T-cell (primary cell): ENCODE data around the gene OR5A1. TPM values are rescaled to one million over a fixed set of nuclear protein-coding genes. Genes with fewer than 3 reads are reported as not detected.

Experiments used
- ATAC-seq, 4 experiments: fragments of 200-7000 bp in 3 of 4; fragments of 150-1000 bp in 1 of 4; cut with Tn5 transposase; replicated peaks in 1 of 4; 1 replicate in 3 of 4; 2 replicates in 1 of 4; pipeline ENCODE4 v1.10.0; 2021; ENCODE audit warnings: moderate library complexity in 3 of 4, mild to moderate bottlenecking in 2 of 4, moderate number of reproducible peaks in 1 of 4
- CTCF ChIA-PET, 2 donors: fragments of 300-600 bp; sonication (Branson Sonifier 250); formaldehyde crosslinking; loops; one replicate each; lab custom pipeline; 2022; ENCODE audit warnings: antibody characterized with exemption in 2 of 2; lab: Charles Lee
- POLR2A ChIA-PET, 2 donors: fragments of 300-600 bp; sonication (Branson Sonifier 250); formaldehyde crosslinking; loops; one replicate each; lab custom pipeline; 2022; ENCODE audit warnings: antibody characterized with exemption in 2 of 2; lab: Charles Lee
- DNase-seq, 35 experiments: peaks; one replicate each; pipeline versions ENCODE4 v3.0.0 to v3.0.0-alpha.2; 2013 to 2023
- H3K27ac ChIP-seq: one replicate; pipeline ENCODE4 v1.5.1; 2013; ENCODE audit warnings: low read length
- H3K27me3 ChIP-seq, 2 experiments: replicated peaks in 1 of 2; 1 replicate in 1 of 2; 2 replicates in 1 of 2; pipeline versions ENCODE4 v1.6.1 to v1.7.0; 2013; ENCODE audit warnings: low read length in 1 of 2, mixed read lengths in 1 of 2; ENCODE audit not compliant: control insufficient read depth in 2 of 2, insufficient read depth in 2 of 2; ENCODE audit errors: extremely low read depth in 1 of 2
- H3K36me3 ChIP-seq, 2 donors: 1 replicate in 1 of 2; 2 replicates in 1 of 2; pipeline versions ENCODE4 v1.6.1 to v1.7.0; 2013; ENCODE audit warnings: low read length in 1 of 2; ENCODE audit not compliant: control insufficient read depth in 2 of 2, insufficient read depth in 1 of 2; ENCODE audit errors: extremely low read depth in 1 of 2
- H3K4me1 ChIP-seq, 2 experiments: 1 replicate in 1 of 2; 2 replicates in 1 of 2; pipeline versions ENCODE4 v1.6.1 to v1.7.0; 2013; ENCODE audit warnings: low read length in 2 of 2, mixed read lengths in 1 of 2; ENCODE audit not compliant: insufficient read depth in 2 of 2, control insufficient read depth in 1 of 2; ENCODE audit errors: extremely low read depth in 1 of 2
- H3K4me3 ChIP-seq, 2 donors: 1 replicate in 1 of 2; 2 replicates in 1 of 2; pipeline versions ENCODE4 v1.5.1 to v1.7.0; 2013; ENCODE audit warnings: mild to moderate bottlenecking in 2 of 2, low read length in 1 of 2, moderate library complexity in 1 of 2; ENCODE audit not compliant: control insufficient read depth in 1 of 2; ENCODE audit errors: extremely low read depth in 1 of 2
- H3K9me3 ChIP-seq: 2 replicates; pipeline ENCODE4 v1.7.0; 2013
- H3K27ac Mint-ChIP-seq, 2 donors: one replicate each; pipeline ENCODE4 v1.8.0; 2020 to 2021; ENCODE audit warnings: mild to moderate bottlenecking in 2 of 2, mixed read lengths in 2 of 2
- H3K27me3 Mint-ChIP-seq, 2 donors: one replicate each; pipeline ENCODE4 v1.8.0; 2021 to 2022; ENCODE audit warnings: mixed read lengths in 2 of 2
- H3K36me3 Mint-ChIP-seq: one replicate; pipeline ENCODE4 v1.8.0; 2021; ENCODE audit warnings: mixed read lengths
- H3K4me1 Mint-ChIP-seq, 3 donors: one replicate each; pipeline ENCODE4 v1.8.0; 2020 to 2022; ENCODE audit warnings: mixed read lengths in 3 of 3, mild to moderate bottlenecking in 1 of 3
- H3K4me3 Mint-ChIP-seq, 3 donors: one replicate each; pipeline ENCODE4 v1.8.0; 2020 to 2022; ENCODE audit warnings: mild to moderate bottlenecking in 3 of 3, mixed read lengths in 3 of 3, moderate library complexity in 3 of 3
- H3K9me3 Mint-ChIP-seq, 3 donors: one replicate each; pipeline ENCODE4 v1.8.0; 2020 to 2022; ENCODE audit warnings: mixed read lengths in 3 of 3
- WGBS: methylation state at CpG from one replicate; pipeline ENCODE4 v1.1.5; 2013; ENCODE audit warnings: missing lambda C conversion rate; ENCODE audit not compliant: insufficient coverage; 5-methylcytosine and 5-hydroxymethylcytosine counted together
- total RNA-seq, 35 experiments: library from RNA in 6 of 35; stranded (reverse) in 6 of 35; fragments of 120-200 nt in 1 of 35; gene quantifications; one replicate each; pipeline versions ENCODE4 v1.2.1 to v1.2.4 and lab custom pipeline; 2013 to 2026

The OR5A1 gene
- total RNA-seq, 5 donors from 2014 or later (not counting 1 experiment from before 2014, with no cell fraction given), result not detected

DNA sequence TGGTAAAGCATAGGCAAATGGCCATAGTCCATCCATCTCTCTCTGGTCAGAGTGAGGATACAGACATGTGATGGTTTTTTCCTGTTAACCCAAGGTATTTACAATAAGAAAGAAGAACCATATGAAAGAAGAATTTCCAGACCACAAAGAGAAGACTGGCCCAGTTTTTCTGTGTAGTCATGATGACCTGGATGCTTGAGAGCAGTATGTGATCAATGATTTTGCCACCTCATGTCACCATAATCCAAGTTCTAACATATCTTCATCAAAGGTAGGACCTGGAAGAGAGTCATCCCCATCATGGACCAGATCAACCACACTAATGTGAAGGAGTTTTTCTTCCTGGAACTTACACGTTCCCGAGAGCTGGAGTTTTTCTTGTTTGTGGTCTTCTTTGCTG lies 20.4 kb downstream of the OR5A1 start, which contains the start of gene OR4D6:
Gene OR4D6 (plus strand): TSS at position 301 of the 400 bp plus-strand sequence. CDS start 0 bp downstream, at position 301.
- ATAC-seq (no peak), DNase-seq (no peak)
- ChIA-PET POLR2A (no interaction called here), CTCF (no interaction called here)
- Histone ChIP-seq H3K9me3 (no peaks in the 10 kb centered on the region), H3K4me1 (no peaks in the 10 kb centered on the region), H3K4me3 (no peak within 1 kb of the TSS), H3K27ac (no peak within 1 kb of the TSS), H3K27me3 (peaks cover 0 to 7% of the 10 kb centered on the region in 2 experiments), H3K36me3 (no peaks in the 10 kb centered on the region)
- Mint-ChIP-seq H3K27ac (no peak within 1 kb of the TSS), H3K27me3 (peaks cover 13 to 23% of the 10 kb centered on the region in 2 donors), H3K4me3 (no peak within 1 kb of the TSS), H3K9me3 (no peaks in the 10 kb centered on the region), H3K36me3 (no peaks in the 10 kb centered on the region), H3K4me1 (no peaks in the 10 kb centered on the region)
- no CpG with 5 or more reads among the region's 2 CpGs for WGBS

DNA sequence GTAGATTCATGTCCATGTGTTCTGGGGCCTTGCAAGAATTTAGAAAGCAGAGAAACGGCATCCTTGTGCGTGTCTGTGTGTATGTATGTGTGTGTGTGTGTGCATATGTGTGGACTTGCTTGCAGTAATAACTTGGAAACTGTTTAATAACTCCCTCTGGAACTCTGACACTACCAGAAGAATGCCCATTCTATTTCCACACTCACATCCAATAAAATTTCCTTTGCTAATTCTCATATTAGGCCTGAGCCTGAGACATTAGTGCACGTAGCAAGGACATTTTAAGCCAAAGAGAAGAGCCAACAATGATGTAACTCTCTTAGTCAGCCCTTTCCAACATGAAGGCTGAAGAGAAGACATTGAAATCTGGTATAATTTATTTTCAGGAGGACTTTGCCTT lies 23.6 kb downstream of the OR5A1 start:
- POLR2A ChIA-PET, result no interaction called here
- Histone ChIP-seq H3K36me3 (no peaks in the 10 kb centered on the region), H3K9me3 (no peaks in the 10 kb centered on the region), H3K4me3 (no peak overlapping the region), H3K27me3 (peaks cover 0 to 6% of the 10 kb centered on the region in 2 experiments), H3K27ac (no peak overlapping the region), H3K4me1 (no peaks in the 10 kb centered on the region)
- no peak for ATAC-seq
- Mint-ChIP-seq H3K27me3 (peaks cover 21 to 34% of the 10 kb centered on the region in 2 donors), H3K4me3 (no peak overlapping the region), H3K36me3 (no peaks in the 10 kb centered on the region), H3K4me1 (no peaks in the 10 kb centered on the region), H3K27ac (no peak overlapping the region), H3K9me3 (no peaks in the 10 kb centered on the region)
- CTCF ChIA-PET, result no interaction called here
- no CpG with 5 or more reads among the region's 3 CpGs for WGBS
- DNase-seq, result no peak

DNA sequence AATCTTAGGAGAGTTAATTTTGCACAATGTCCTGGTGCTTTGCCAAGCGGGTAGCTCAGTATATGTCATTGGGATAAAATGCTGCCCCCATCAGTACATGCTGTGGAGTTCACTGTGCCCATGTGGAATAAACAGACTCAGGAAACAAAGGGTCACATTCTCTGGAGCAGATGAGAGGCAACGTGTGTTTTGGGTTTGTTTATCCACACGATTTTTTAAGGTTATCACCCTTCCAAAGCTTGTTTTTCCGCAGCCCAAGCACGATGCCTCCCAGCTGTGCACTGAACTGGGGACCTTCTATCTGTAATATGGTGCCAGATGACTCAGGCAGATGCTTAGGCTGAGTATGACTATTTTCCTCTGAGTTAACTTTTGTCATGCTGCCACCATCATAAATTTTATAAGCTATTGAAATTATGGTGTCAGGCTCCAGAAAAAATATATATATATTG lies 26.9 kb downstream of the OR5A1 start:
- CTCF ChIA-PET, result no interaction called here
- H3K27me3 ChIP-seq, result peaks cover 0 to 3% of the 10 kb centered on the region in 2 experiments

DNA sequence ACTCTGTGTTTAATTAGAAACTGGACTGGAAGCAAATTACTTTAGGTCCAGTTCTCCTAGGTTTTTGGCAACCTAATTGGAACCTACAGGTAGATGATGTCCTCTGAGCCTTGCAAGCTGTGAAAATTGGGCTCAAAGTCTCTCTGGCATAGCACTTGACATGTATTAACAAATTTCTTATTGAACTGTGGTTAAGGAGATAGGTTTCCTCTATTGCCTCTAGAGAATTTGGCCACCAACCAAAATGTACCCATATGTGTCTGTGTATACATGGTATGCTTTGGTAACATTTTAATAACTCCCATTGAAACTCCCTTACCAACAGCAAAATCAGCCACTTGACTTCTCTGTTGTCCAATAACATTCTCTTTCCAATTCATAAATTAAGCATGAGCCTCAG lies 36.7 kb downstream of the OR5A1 start, which contains the start of gene OR4D10:
Gene OR4D10 (plus strand): TSS at position 301 of the 400 bp plus-strand sequence. CDS start 4,115 bp downstream, outside the sequence.
- ChIA-PET POLR2A (no interaction called here), CTCF (no interaction called here)
- Mint-ChIP-seq H3K27ac (no peak within 1 kb of the TSS), H3K9me3 (no peaks in the 10 kb centered on the region), H3K4me1 (no peaks in the 10 kb centered on the region), H3K36me3 (no peaks in the 10 kb centered on the region), H3K27me3 (peaks cover 23 to 26% of the 10 kb centered on the region in 2 donors), H3K4me3 (no peak within 1 kb of the TSS)
- DNase-seq (no peak), ATAC-seq (no peak)
- Histone ChIP-seq H3K9me3 (no peaks in the 10 kb centered on the region), H3K4me1 (no peaks in the 10 kb centered on the region), H3K4me3 (no peak within 1 kb of the TSS), H3K36me3 (no peaks in the 10 kb centered on the region), H3K27me3 (peaks cover 0 to 3% of the 10 kb centered on the region in 2 experiments), H3K27ac (no peak within 1 kb of the TSS)

More for the DNA sequence above, 26.9 kb downstream of the OR5A1 start:
- POLR2A ChIA-PET, result no interaction called here
- Mint-ChIP-seq H3K4me3 (no peak overlapping the region), H3K9me3 (no peaks in the 10 kb centered on the region), H3K4me1 (no peaks in the 10 kb centered on the region), H3K27me3 (peaks cover 18 to 29% of the 10 kb centered on the region in 2 donors), H3K36me3 (no peaks in the 10 kb centered on the region), H3K27ac (no peak overlapping the region)
- WGBS, result 82% methylated on average over 2 of the region's 5 CpGs
- Histone ChIP-seq H3K4me1 (no peaks in the 10 kb centered on the region), H3K9me3 (no peaks in the 10 kb centered on the region), H3K36me3 (no peaks in the 10 kb centered on the region), H3K27ac (no peak overlapping the region), H3K4me3 (no peak overlapping the region)
- no peak for DNase-seq
- no peak for ATAC-seq

DNA sequence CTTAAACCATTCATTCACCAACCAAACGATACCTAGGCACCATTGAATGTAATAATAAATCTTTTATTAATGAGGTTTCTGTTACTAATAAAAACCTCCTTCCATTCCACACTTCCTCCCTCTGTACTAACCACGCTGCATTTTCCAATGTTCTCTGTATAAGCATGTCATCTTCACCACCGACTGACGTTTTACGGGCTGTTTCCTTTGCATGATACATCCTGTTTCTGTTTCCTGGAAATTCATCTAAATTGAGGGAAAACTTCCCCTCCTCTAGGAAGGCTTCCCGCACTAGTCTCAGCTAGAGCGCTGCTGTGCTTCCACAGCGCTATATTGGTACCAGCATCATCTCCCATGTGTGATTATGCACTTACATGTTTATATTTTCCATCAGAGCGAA lies 38.9 kb downstream of the OR5A1 start:
- no peak overlapping the region for H3K4me3 Mint-ChIP-seq
- ChIA-PET CTCF (no interaction called here), POLR2A (no interaction called here)
- Histone ChIP-seq H3K36me3 (no peaks in the 10 kb centered on the region), H3K4me1 (no peaks in the 10 kb centered on the region), H3K4me3 (no peak overlapping the region), H3K27me3 (peaks cover 0 to 2% of the 10 kb centered on the region in 2 experiments), H3K9me3 (no peaks in the 10 kb centered on the region), H3K27ac (no peak overlapping the region)
- H3K9me3 Mint-ChIP-seq, result no peaks in the 10 kb centered on the region
- H3K36me3 Mint-ChIP-seq, result no peaks in the 10 kb centered on the region
- peaks cover 18 to 22% of the 10 kb centered on the region in 2 donors for H3K27me3 Mint-ChIP-seq
- 56% methylated on average over 7 of the region's 9 CpGs for WGBS
- H3K27ac Mint-ChIP-seq, result no peak overlapping the region
- ATAC-seq (no peak), DNase-seq (no peak)
- no peaks in the 10 kb centered on the region for H3K4me1 Mint-ChIP-seq

DNA sequence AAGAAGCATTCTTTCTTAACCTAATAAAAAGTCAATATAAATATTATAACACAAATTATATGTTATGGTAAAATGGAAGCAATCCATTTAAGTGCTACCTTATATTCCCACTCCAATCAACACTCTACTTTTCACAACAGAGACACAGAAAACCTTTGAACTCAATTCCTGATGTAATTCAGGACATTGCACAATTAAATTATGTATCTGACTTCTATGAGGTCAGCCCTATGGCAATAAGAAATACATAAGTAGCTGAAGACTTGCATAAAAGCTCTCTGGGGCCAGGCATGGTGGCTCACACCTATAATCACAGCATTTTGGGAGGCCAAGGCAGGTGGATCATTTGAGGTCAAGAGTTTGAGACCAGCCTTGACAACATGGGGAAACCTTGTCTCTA lies 43.6 kb downstream of the OR5A1 start:
- ATAC-seq, result no peak
- peaks cover 11 to 15% of the 10 kb centered on the region in 2 donors for H3K27me3 Mint-ChIP-seq
- H3K9me3 ChIP-seq, result no peaks in the 10 kb centered on the region
- H3K36me3 Mint-ChIP-seq, result no peaks in the 10 kb centered on the region
- no peaks in the 10 kb centered on the region for H3K9me3 Mint-ChIP-seq
- no peaks in the 10 kb centered on the region for H3K4me1 Mint-ChIP-seq
- no peak for DNase-seq
- H3K4me3 Mint-ChIP-seq, result no peak overlapping the region
- no peak overlapping the region for H3K27ac Mint-ChIP-seq
- H3K4me1 ChIP-seq, result no peaks in the 10 kb centered on the region
- ChIA-PET POLR2A (interaction anchor here in 1 of 2 donors (0.6 kb wide), 1 partner anchor 86 kb away, joined by 3 read pairs; no protein-coding TSS in a partner anchor), CTCF (no interaction called here)
- H3K4me3 ChIP-seq, result no peak overlapping the region
- H3K27me3 ChIP-seq, result peaks cover 0 to 5% of the 10 kb centered on the region in 2 experiments
- no peak overlapping the region for H3K27ac ChIP-seq
- no peaks in the 10 kb centered on the region for H3K36me3 ChIP-seq

DNA sequence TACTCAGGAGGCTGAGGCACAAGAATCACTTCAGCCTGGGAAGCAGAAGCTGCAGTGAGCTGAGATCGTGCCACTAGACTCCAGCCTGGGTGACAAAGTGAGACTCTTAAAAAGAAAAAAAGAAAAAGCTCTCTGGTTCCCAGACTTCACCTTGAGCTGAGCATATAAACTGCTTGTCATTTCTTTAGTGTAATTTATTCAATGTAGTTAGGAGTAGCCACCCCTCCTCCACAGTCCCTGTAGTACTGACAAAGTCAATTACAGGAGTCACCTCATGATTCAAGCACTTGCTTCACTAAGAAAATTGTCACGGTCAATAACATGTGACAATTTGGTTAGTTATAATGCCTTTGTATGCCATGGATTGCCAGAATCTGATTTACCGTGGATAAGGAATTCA lies 44.1 kb downstream of the OR5A1 start:
- Mint-ChIP-seq H3K4me1 (no peaks in the 10 kb centered on the region), H3K36me3 (no peaks in the 10 kb centered on the region), H3K27ac (no peak overlapping the region), H3K9me3 (no peaks in the 10 kb centered on the region), H3K4me3 (no peak overlapping the region), H3K27me3 (peaks cover 9 to 12% of the 10 kb centered on the region in 2 donors)
- no peaks in the 10 kb centered on the region for H3K4me1 ChIP-seq
- H3K4me3 ChIP-seq, result no peak overlapping the region
- DNase-seq, result no peak
- no peaks in the 10 kb centered on the region for H3K36me3 ChIP-seq
- H3K27me3 ChIP-seq, result peaks cover 0 to 5% of the 10 kb centered on the region in 2 experiments
- ATAC-seq, result no peak
- no peak overlapping the region for H3K27ac ChIP-seq
- 93% methylated on average over 2 of the region's 3 CpGs for WGBS
- ChIA-PET POLR2A (no interaction called here), CTCF (no interaction called here)
- H3K9me3 ChIP-seq, result no peaks in the 10 kb centered on the region
